Right lobe of liver (tissue), 4 donors: ENCODE measurements around the gene CABCOCO1.

Experiments
- CTCF ChIP-seq, 4 donors: fragments of 200-600 bp in 3 of 4; fragments of 450-650 bp in 1 of 4; IDR thresholded peaks; one replicate each; pipeline versions ENCODE4 v1.5.1 to v1.8.0; 2016 to 2022; ENCODE audit warnings: antibody characterized with exemption in 4 of 4, mild to moderate bottlenecking in 2 of 4
- POLR2A ChIP-seq: fragments of 450-650 bp; IDR thresholded peaks from one replicate; pipeline ENCODE4 v1.6.1; 2017; ENCODE audit warnings: antibody characterized with exemption, mild to moderate bottlenecking
- donor health status: DM: no; HTN: no; CAD: no.
- donor health status: DM: no; HTN: no; CAD: no.
- donor health status: DM: no; HTN: yes; CAD: no.

DNA sequence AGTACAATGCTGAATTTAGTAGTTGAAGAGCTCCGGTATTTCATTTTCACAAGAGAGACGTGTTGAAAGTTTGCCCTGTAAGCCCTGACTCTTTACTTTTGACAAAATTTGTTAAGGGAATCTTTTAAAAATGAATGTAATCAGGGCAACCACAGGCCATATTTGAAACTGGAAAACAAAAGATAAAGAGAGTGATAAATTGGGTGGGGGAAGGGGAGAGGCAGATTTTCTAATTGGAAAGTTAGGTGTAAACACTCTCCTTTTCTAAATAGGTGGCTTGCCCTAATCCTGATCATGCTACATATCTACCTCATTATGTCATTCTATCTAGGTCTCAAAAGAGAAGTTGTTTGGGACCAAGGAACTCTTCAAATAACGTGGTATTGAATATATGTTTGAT lies 90.7 kb downstream of the CABCOCO1 start:
- TF ChIP-seq CTCF (IDR thresholded peaks at IDR 0.05) (no peak), POLR2A (no peak)
